H9 (cell line): Measurements from ENCODE around the gene MTARC2. TPM values are rescaled to one million over a fixed set of nuclear protein-coding genes. Genes with fewer than 3 reads are reported as not detected.

Experiments
- DNase-seq: peaks from one replicate; pipeline ENCODE4 v3.0.0-alpha.2; 2017
- H2AFZ ChIP-seq: one replicate; pipeline ENCODE4 v1.6.1; 2013; ENCODE audit warnings: mild to moderate bottlenecking, low read length, control low read depth, moderate library complexity
- H2AK5ac ChIP-seq: 2 replicates; pipeline ENCODE4 v1.6.1; 2013; ENCODE audit warnings: low read length, control low read depth, mixed read lengths; ENCODE audit not compliant: insufficient read length
- H2BK120ac ChIP-seq: one replicate; pipeline ENCODE4 v1.6.1; 2013; ENCODE audit warnings: low read depth, mild to moderate bottlenecking, low read length, control low read depth, inconsistent platforms; ENCODE audit not compliant: poor library complexity, severe bottlenecking
- H2BK12ac ChIP-seq: 2 replicates; pipeline ENCODE4 v1.6.1; 2013; ENCODE audit warnings: low read length, control low read depth, mixed read lengths, low read depth; ENCODE audit not compliant: insufficient read length
- H2BK15ac ChIP-seq: 2 replicates; pipeline ENCODE4 v1.6.1; 2013; ENCODE audit warnings: low read depth, low read length, control low read depth
- H2BK20ac ChIP-seq: one replicate; pipeline ENCODE4 v1.6.1; 2013; ENCODE audit warnings: low read depth, mild to moderate bottlenecking, low read length, control low read depth, inconsistent platforms; ENCODE audit not compliant: poor library complexity, severe bottlenecking
- H2BK5ac ChIP-seq: 2 replicates; pipeline ENCODE4 v1.6.1; 2013; ENCODE audit warnings: low read length, control low read depth, mixed read lengths; ENCODE audit not compliant: insufficient read length
- H3K14ac ChIP-seq: 2 replicates; pipeline ENCODE4 v1.6.1; 2013; ENCODE audit warnings: low read length, control low read depth; ENCODE audit not compliant: insufficient read depth
- H3K18ac ChIP-seq: 2 replicates; pipeline ENCODE4 v1.6.1; 2013; ENCODE audit warnings: low read depth, mild to moderate bottlenecking, mixed read lengths, low read length, control low read depth; ENCODE audit not compliant: insufficient read length
- H3K23ac ChIP-seq: 2 replicates; pipeline ENCODE4 v1.6.1; 2013; ENCODE audit warnings: low read length, control low read depth, mixed read lengths, low read depth; ENCODE audit not compliant: insufficient read length
- H3K23me2 ChIP-seq: 2 replicates; pipeline ENCODE4 v1.6.1; 2013; ENCODE audit warnings: low read depth, mild to moderate bottlenecking, mixed read lengths, low read length, control low read depth; ENCODE audit not compliant: insufficient read length, poor library complexity, severe bottlenecking
- H3K27ac ChIP-seq: 2 replicates; pipeline ENCODE4 v1.5.1; 2013; ENCODE audit warnings: low read length, control low read depth, mixed read lengths, low read depth; ENCODE audit not compliant: insufficient read length
- H3K27me3 ChIP-seq: 2 replicates; pipeline ENCODE4 v1.6.1; 2013; ENCODE audit warnings: low read length, control low read depth, inconsistent platforms; ENCODE audit not compliant: insufficient read depth
- H3K4ac ChIP-seq: 2 replicates; pipeline ENCODE4 v1.6.1; 2013; ENCODE audit warnings: low read depth, mild to moderate bottlenecking, control low read depth, inconsistent platforms, low read length, moderate library complexity
- H3K4me1 ChIP-seq: 2 replicates; pipeline ENCODE4 v1.6.1; 2013; ENCODE audit warnings: low read length, control low read depth, inconsistent platforms; ENCODE audit not compliant: insufficient read depth
- H3K4me2 ChIP-seq: 2 replicates; pipeline ENCODE4 v1.6.1; 2013; ENCODE audit warnings: low read length, control low read depth, mixed read lengths; ENCODE audit not compliant: insufficient read length, insufficient read depth
- H3K56ac ChIP-seq: 2 replicates; pipeline ENCODE4 v1.6.1; 2013; ENCODE audit warnings: low read depth, mild to moderate bottlenecking, mixed read lengths, low read length, control low read depth; ENCODE audit not compliant: insufficient read length
- H3K79me1 ChIP-seq: 2 replicates; pipeline ENCODE4 v1.6.1; 2013; ENCODE audit warnings: low read depth, mild to moderate bottlenecking, moderate library complexity, low read length, control low read depth, inconsistent platforms; ENCODE audit not compliant: insufficient read depth, poor library complexity, severe bottlenecking
- H3K79me2 ChIP-seq: 2 replicates; pipeline ENCODE4 v1.6.1; 2013; ENCODE audit warnings: low read length, control low read depth, inconsistent platforms; ENCODE audit not compliant: insufficient read depth
- H3K9ac ChIP-seq: 2 replicates; pipeline ENCODE4 v1.6.1; 2013; ENCODE audit warnings: low read length, control low read depth, mixed read lengths; ENCODE audit not compliant: insufficient read length; ENCODE audit errors: extremely low read depth
- H3K9me3 ChIP-seq: one replicate; pipeline ENCODE4 v1.6.1; 2013; ENCODE audit warnings: low read depth, low read length, inconsistent platforms; ENCODE audit not compliant: control insufficient read depth
- H3T11ph ChIP-seq: one replicate; pipeline ENCODE4 v1.6.1; 2013; ENCODE audit warnings: mild to moderate bottlenecking, low read length, control low read depth, inconsistent platforms
- H4K20me1 ChIP-seq: one replicate; pipeline ENCODE4 v1.6.1; 2013; ENCODE audit not compliant: control insufficient read depth, insufficient read length, insufficient read depth
- H4K5ac ChIP-seq: 2 replicates; pipeline ENCODE4 v1.6.1; 2013; ENCODE audit warnings: low read depth, mild to moderate bottlenecking, mixed read lengths, low read length, control low read depth; ENCODE audit not compliant: insufficient read length
- H4K8ac ChIP-seq: replicated peaks from 2 replicates; pipeline ENCODE4 v1.6.1; 2013; ENCODE audit warnings: low read length, control low read depth, mixed read lengths, low read depth; ENCODE audit not compliant: insufficient read length
- H4K91ac ChIP-seq: 2 replicates; pipeline ENCODE4 v1.6.1; 2013; ENCODE audit warnings: low read depth, mild to moderate bottlenecking, moderate library complexity, mixed read lengths, low read length, control low read depth; ENCODE audit not compliant: insufficient read length
- H3K27ac Mint-ChIP-seq, 3 experiments: 2 replicates in 2 of 3; 3 replicates in 1 of 3; pipeline ENCODE4 v1.8.0; 2020 to 2021; ENCODE audit warnings: mixed read lengths in 3 of 3, mild to moderate bottlenecking in 1 of 3, moderate library complexity in 1 of 3
- H3K27me3 Mint-ChIP-seq: 2 replicates; pipeline ENCODE4 v1.8.0; 2021; ENCODE audit warnings: low read depth, mild to moderate bottlenecking, moderate library complexity, mixed read lengths
- H3K36me3 Mint-ChIP-seq, 3 experiments: 2 replicates in 2 of 3; 3 replicates in 1 of 3; pipeline ENCODE4 v1.8.0; 2020 to 2021; ENCODE audit warnings: low read depth in 3 of 3, mixed read lengths in 3 of 3; ENCODE audit not compliant: insufficient read depth in 1 of 3
- H3K4me1 Mint-ChIP-seq, 2 experiments: 2 replicates each; pipeline ENCODE4 v1.8.0; 2020; ENCODE audit warnings: mixed read lengths in 2 of 2
- H3K4me3 Mint-ChIP-seq, 2 experiments: 2 replicates in 1 of 2; 3 replicates in 1 of 2; pipeline ENCODE4 v1.8.0; 2020 to 2021; ENCODE audit warnings: mild to moderate bottlenecking in 2 of 2, mixed read lengths in 2 of 2, moderate library complexity in 1 of 2
- H3K9me3 Mint-ChIP-seq, 2 experiments: 2 replicates in 1 of 2; 3 replicates in 1 of 2; pipeline ENCODE4 v1.8.0; 2020; ENCODE audit warnings: mild to moderate bottlenecking in 2 of 2, mixed read lengths in 2 of 2, moderate library complexity in 1 of 2
- WGBS: extraction: QIAGEN DNeasy Blood & Tissue Kit; methylation state at CpG from one replicate; pipeline ENCODE4 v1.1.7; 2013; ENCODE audit warnings: missing lambda C conversion rate, low lambda C conversion rate, mixed read lengths; ENCODE audit not compliant: insufficient read length; ENCODE audit errors: extremely low coverage; 5-methylcytosine and 5-hydroxymethylcytosine counted together
- total RNA-seq: library from RNA; stranded (reverse); gene quantifications from 2 replicates; pipeline ENCODE4 v1.2.1, GENCODE V29; 2021
- TF ChIP-seq, protein P1 (sequence below): fragments of 200-600 bp; sonication (generic); conservative IDR thresholded peaks from 3 replicates; pipeline ENCODE4 v1.8.0; 2021; ENCODE audit warnings: antibody characterized with exemption, mild to moderate bottlenecking

The MTARC2 gene
- total RNA-seq, 1 experiment from 2014 or later = 7.7 TPM

DNA sequence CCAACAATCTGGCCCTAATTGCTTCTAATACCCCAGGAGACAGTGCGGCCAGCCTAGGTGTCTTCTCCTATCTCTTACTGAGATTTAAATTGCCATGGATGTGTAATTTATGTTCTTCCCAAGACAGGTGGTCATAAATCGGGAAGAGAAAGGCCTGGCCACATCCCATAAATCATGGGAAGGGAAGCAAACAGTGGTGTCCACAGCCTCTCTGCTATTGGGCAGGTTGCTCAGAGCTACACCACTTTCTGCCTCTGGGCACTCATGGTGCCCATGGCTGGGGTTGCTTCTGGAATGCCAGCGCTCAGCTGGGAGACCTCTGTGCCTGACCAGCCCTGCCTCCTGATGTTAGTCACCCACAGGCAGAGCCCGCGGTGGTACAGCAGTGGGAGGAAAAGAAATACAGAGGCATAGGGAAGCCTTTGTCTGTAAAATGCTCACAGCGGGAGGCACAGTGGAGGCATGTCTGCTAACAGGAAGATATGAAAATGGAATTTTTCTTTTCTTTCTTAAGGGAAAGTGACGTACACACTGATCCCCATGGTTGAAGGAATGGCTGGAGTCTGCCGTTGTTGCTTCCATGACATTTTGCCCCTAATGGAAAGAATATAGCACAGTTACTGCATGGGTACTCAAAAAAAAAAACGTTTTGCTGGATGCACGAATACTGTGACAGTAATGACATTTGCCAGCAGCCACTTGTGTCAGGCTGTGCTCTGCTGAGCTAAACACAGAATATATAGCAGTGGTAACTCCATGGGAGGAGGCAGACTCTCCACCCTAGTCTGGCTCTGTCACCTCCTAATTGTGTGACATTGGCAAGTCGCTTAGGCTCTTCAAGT, 60.4 kb downstream of the MTARC2 start:
- peak overlapping the region in 1 of 3 experiments; percentile 8; a peak in 2 of 7 replicates for H3K27ac Mint-ChIP-seq
- WGBS = no CpG with 5 or more reads among the region's 11 CpGs
- Histone ChIP-seq H3K23ac (no peak overlapping the region), H3T11ph (no peak overlapping the region), H3K79me2 (no peaks in the 10 kb centered on the region), H3K23me2 (peaks cover 3% of the 10 kb centered on the region), H2AFZ (no peak overlapping the region), H2BK5ac (no peak overlapping the region), H3K14ac (no peak overlapping the region), H4K8ac (no peak overlapping the region), H4K5ac (no peak overlapping the region), H3K4me1 (no peaks in the 10 kb centered on the region), H3K9ac (no peak overlapping the region), H3K27ac (no peak overlapping the region), H2BK20ac (no peak overlapping the region), H3K79me1 (no peaks in the 10 kb centered on the region), H3K56ac (no peak overlapping the region), H3K9me3 (no peaks in the 10 kb centered on the region), H2BK120ac (no peak overlapping the region), H2AK5ac (no peak overlapping the region), H2BK15ac (no peak overlapping the region), H3K4me2 (no peak overlapping the region), H2BK12ac (no peak overlapping the region), H3K18ac (no peak overlapping the region), H3K4ac (no peak overlapping the region), H4K20me1 (peaks cover 3% of the 10 kb centered on the region), H3K27me3 (no peaks in the 10 kb centered on the region), H4K91ac (no peak overlapping the region)
- no peaks in the 10 kb centered on the region for H3K27me3 Mint-ChIP-seq
- no peaks in the 10 kb centered on the region for H3K9me3 Mint-ChIP-seq
- no peak overlapping the region for H3K4me3 Mint-ChIP-seq
- TF ChIP-seq, protein P1, sequence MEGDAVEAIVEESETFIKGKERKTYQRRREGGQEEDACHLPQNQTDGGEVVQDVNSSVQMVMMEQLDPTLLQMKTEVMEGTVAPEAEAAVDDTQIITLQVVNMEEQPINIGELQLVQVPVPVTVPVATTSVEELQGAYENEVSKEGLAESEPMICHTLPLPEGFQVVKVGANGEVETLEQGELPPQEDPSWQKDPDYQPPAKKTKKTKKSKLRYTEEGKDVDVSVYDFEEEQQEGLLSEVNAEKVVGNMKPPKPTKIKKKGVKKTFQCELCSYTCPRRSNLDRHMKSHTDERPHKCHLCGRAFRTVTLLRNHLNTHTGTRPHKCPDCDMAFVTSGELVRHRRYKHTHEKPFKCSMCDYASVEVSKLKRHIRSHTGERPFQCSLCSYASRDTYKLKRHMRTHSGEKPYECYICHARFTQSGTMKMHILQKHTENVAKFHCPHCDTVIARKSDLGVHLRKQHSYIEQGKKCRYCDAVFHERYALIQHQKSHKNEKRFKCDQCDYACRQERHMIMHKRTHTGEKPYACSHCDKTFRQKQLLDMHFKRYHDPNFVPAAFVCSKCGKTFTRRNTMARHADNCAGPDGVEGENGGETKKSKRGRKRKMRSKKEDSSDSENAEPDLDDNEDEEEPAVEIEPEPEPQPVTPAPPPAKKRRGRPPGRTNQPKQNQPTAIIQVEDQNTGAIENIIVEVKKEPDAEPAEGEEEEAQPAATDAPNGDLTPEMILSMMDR = no peak
- H3K4me1 Mint-ChIP-seq = peaks cover 6 to 10% of the 10 kb centered on the region in 2 experiments
- peaks cover 14 to 47% (median 32%) of the 10 kb centered on the region in 3 experiments; a peak in 6 of 7 replicates for H3K36me3 Mint-ChIP-seq
- DNase-seq = no peak
